Measurements from ENCODE around the gene MYBPHL.
"Not testable (repeated sequence)": the region's sequence is repeated elsewhere in the genome, so short reads cannot be mapped to it uniquely, and the experiment has no call there.

The MYBPHL gene

GRCh38 chr1:109305991-109306390 is 820 bp downstream of the MYBPHL start:
- not testable (repeated sequence) for DNase-seq (ENCODE audit: low spot score)

DNA sequence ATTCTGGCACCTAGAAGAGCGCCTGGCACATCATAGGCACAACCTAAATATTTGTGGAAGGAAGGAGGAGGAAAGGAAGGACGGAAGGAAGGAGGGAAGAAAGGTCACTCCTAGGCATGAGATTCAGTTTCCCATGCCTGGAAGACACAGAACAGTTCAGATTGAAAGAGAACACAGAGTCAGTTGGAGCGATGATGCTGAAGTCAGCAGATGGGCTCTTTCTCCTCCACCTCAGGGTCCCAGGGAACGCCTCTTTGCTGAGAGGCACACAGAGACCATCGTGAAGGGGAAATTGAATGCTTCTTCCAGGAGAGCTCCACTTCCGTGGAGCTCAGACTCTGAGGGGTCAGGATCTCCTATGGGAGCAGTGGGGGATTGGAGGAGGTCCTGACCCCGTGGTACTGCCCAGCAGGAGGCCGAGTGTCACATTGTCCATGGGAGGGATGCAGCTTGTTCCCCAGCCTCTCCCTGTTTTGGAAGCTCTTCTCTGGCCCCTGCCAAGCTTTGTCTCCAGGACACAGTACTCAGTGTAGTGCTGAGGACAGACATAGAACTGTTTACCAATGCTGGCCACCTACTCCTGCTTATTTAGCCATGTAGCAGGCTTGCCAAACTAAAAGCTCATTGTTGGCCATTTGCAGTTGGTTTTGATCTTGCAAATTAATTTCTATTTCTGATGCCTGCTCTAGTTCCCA is 2.4 kb downstream of the MYBPHL start:
- no peak for DNase-seq (ENCODE audit: low spot score)

DNA sequence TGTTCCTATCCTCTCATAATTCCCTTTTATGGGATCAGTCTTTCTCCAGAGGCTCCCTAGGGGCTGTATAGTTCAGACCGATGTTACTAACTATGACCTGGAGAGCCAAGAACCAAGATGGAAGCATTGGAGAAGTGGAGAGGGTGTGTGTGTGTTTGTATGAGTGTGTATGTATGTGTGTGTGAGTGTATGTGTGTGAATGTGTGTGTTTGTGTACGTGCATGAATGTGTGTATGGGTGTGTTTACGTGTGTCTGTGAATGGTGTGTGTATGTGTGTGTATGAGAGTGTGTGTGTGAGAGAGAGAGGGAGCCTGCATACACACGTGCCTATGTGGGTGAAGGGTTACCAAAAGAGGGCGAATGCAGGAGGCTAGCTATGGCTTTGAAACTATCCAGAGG is 4.9 kb downstream of the MYBPHL start:
- DNase-seq (ENCODE audit: low spot score), result no peak

DNA sequence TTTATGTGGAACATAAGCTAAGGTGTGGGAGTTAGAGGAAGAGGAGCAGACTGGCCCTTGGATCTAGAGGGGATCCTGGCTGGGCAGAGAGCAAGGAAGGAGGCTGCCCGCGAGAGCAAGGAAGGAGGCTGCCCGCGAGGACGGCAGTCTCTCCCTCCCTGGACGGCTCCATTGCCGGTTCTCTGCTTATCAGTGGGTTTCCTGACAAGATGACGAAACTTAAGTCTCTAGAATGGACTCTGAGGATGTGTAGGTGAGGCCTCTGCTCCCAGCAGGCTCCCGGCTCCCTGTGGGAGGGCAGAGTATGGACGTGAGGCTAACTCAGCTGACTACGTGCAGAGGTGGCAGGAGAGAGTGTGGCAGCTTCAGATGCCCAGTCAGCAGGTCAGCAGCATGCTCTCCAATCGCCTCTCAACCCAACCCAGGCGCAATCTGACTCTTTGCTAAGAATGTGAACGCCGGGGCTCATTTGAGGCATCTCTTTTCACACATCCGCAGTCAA is 6.1 kb downstream of the MYBPHL start:
- no peak for DNase-seq (ENCODE audit: low spot score)

GRCh38 chr1:109299558-109300343 is 7.1 kb downstream of the MYBPHL start:
- DNase-seq (ENCODE audit: low spot score), result peak; percentile 71

DNA sequence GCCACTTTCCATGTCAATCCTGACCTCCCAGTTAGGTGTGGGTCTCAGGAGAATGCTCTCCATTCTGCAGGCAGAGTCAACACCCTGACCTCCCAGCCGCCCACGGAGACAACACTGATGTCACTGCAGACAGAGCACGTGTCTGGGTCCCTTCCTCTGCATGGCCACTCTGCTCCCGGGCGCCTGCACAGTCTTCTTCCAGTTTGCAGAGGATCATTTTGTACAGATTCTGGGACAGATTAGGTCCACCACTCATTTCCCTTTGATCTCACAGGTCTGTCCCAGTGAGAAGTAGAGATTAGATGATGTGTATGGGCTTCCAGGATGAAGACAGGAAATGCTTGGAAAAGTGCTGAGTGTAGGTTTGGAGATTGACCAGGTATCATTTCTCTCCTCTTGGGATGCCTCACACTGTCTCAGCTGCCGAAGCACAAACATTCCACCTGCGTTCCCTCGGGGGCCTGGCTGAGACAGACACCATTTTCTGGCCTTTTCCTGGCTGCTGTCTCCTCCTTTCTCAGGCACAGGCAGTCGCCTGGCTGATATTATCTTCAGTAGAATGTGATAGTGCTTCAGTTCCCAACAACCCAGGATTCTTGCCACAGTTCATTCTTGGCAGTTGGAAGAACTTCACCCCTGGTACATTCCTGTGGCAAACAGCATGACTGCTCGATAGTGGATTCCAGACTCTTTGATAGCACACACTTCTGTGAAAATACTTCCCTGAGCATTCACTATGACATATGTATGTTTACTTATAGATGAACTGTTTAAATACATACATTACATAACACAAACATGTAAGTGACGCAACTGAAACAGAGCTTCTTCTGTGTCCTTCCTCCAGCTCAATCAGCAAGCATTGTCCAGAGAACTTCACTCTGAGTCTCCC is 7.9 kb downstream of the MYBPHL start:
- peak; percentile 74 for DNase-seq (ENCODE audit: low spot score)

DNA sequence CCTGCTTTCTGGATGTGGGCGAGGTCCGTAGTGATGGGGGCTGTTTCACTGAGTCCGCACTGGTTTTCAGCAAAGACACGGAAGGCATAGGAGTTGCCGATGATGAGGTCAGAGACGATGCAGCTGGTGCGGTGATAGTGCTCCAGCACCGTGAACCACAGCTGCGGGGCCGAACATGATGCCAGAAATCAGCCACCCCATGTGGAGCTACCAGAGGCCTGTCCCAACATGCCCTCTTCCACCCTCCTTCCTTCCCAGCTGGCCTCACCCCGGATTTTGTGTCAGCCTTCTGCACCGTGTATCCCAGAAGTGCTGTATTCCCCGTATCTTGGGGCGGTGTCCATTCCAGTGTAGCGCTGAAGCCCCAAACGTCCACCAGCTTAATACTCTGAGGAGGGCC is 10.0 kb downstream of the MYBPHL start:
- DNase-seq (ENCODE audit: low spot score), result no peak

DNA sequence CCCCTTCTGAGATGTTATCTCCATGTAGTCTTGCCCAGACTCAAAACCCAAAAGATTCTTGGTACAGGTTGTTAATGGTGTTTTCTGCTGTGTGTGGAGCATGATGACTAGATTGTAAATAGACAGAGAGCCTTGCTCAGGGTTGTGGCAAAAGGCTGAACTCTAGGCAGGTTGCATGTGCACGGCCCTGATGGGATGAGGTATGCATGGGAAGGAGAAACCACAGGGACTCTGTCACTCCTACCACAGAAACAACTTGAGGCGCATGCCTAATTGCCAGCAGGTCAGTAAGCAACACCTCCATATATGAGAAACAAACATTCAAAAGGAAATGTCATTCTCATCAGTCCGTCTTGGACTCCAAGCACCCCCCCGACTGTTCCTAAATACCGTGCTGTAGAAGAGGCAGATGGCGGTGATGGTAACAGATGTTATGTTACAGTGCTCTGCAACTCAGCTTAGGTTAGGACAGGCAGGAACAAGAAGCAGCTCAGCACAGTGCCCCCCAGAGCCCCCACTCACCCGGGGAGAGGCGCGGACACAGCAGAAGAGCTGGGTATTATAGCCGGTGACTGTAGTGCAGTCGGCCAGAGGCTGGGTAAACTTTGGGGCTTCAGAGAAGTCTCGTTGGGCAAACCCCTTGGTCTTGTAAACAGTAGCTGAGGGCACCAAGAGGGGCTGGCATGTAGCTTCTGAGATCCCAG is 10.9 kb downstream of the MYBPHL start:
- DNase-seq (ENCODE audit: low spot score), result no peak

DNA sequence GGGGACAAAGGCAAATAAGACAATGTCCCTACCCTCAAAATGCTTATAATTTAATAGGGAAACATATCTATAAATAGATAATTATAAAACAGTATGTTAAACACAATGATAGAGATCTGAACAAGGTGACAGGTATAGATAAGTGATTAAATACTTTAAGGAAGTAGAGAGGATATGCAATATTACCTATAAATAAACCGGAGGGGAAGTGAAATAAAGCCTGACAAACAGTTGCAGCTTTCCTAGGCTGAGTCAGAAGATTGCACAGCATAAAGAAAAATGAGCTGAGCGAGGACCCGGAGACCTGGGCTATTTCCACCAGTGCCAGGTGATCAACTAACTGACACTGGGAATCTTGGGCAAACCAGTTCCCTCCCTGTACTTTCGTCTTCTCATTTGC is 12.3 kb downstream of the MYBPHL start:
- DNase-seq (ENCODE audit: low spot score), result no peak

- no peak for DNase-seq (ENCODE audit: low spot score)
Measured at GRCh38 chr1:109293026-109293425, 13.8 kb downstream of the MYBPHL start.

GRCh38 chr1:109292364-109292763 is 14.4 kb downstream of the MYBPHL start:
- DNase-seq (ENCODE audit: low spot score), result no peak

- DNase-seq (ENCODE audit: low spot score), result no peak
Measured at GRCh38 chr1:109290998-109291397, 15.8 kb downstream of the MYBPHL start.

GRCh38 chr1:109290137-109290536 is 16.7 kb downstream of the MYBPHL start:
- DNase-seq (ENCODE audit: low spot score), result no peak

- DNase-seq (ENCODE audit: low spot score), result not testable (repeated sequence)
Measured at GRCh38 chr1:109286762-109287161, 20.0 kb downstream of the MYBPHL start.

DNA sequence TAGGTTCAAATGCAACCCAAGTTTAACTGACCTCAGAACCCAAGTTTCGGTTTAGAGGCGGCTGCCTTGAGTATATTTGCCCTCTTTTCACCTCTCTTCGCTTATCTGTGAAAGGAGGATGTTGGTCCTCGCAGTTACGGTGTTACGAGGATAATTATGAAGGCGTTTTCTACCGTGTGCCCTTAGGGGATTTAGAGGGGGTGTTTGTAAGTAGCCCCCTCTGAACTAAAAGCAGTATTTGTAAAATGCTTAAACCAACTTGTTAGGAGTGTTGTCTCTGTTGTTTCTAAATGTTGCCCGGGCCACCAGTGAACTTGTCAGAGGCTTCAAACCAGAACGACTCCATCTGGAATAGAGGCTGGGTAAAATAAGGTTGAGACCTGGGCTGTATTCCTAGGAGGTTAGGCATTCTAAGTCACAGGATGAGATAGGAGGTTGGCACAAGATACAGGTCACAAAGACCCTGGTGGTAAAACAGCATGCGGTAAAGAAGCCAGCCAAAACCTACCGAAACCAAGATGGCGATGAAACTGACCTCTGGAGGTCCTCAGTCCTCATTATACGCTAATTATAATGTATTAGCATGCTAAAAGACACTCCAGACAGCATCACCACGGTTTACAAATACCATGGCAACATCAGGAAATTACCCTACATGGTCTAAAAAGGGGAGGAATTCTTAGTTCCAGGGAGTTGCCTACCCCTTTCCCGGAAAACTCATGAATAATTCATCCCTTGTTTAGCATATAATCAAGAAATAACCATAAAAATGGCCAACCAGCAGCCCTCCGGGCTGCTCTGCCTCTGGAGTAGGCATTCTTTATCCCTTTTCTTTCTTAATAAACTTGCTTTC is 22.8 kb downstream of the MYBPHL start:
- no peak for DNase-seq (ENCODE audit: low spot score)

GRCh38 chr1:109282952-109283747 is 23.7 kb downstream of the MYBPHL start, which contains the start of gene PSRC1:
PSRC1 (minus strand) TSS chr1:109283145.
- peak; percentile 97 for DNase-seq (ENCODE audit: low spot score)

DNA sequence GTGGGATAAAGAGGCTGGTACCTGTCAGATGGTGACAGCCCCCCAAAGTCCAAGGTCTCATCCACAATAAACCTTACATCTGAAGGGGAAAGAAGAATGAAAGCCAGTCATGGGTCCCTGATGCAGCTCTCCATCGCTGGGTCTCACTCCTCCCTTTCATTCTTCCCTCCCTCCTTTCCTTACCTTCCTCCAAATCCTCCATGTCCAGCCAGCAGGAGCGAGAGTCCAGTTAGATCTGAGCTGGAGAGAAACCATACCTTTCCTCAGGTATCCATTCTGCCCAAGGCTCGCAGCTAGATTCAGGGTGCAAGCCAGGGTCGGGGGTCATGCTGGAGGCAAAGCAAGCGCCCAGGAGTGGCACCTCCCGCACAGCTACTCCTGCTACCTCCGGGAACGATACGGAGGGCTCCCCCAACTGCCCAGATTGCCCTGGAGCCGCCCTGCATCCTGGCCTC is 24.3 kb downstream of the MYBPHL start:
- DNase-seq (ENCODE audit: low spot score), result no peak

DNA sequence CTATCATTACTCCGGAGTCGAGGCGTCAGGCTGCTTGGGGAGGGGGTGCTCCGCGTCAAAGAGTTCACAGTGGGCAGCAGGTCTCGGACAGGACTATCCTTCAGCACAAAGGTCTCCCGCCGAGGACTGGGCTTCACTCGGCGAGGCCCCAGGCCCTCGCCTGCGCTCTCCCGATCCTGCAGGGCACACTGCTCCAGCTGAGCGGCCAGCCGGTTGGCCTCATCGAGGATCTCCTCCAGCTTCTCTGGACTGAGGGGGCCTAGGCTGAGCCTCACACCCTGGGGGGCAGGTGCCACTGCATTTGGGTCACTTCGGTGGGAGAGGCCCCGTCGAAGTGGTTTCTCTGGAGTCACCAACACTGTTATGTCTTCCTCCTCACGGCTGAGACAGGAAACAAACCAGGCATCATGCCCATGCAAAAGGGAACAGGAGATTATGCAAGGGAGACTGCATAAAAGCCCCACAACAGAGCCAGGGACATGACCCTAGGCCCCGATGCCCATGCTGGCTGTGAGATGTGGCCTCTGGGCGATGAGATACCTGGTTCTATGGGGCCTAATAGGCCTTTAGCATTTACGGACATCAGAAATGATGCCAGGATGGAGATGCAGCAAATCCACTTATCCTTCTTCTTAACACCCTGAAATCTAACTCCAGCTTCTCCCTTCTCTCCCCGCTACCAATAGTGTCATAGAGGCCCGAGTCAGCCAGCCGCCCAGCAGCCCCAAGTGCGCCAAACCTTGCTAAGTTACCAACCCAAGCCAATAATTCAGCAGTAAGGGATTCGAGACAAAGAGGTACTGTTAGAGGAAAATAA is 24.9 kb downstream of the MYBPHL start:
- DNase-seq (ENCODE audit: low spot score), result no peak

GRCh38 chr1:109280862-109281261 is 25.9 kb downstream of the MYBPHL start:
- no peak for DNase-seq (ENCODE audit: low spot score)

All from left forelimb (tissue), 1 donor.